Iris pigment epithelial cell (primary cell): ENCODE measurements around the gene AQP5.
A peak's percentile ranks its signal among the peaks of the same experiment; 100 is the strongest.
"Not testable (repeated sequence)": the region's sequence is repeated elsewhere in the genome, so short reads cannot be mapped to it uniquely, and the experiment has no call there.

Experiments
- DNase-seq: peaks from one replicate; pipeline ENCODE4 v3.0.0-alpha.2; 2011; ENCODE audit warnings: low read depth

Gene AQP5

GRCh38 chr12:49980501-49981349, 19.1 kb downstream of the AQP5 start:
- DNase-seq: no peak

GRCh38 chr12:49982246-49983087, 20.8 kb downstream of the AQP5 start:
- peak; percentile 41 for DNase-seq

GRCh38 chr12:49983892-49984291, 22.2 kb downstream of the AQP5 start:
- peak; percentile 89 for DNase-seq

GRCh38 chr12:49984476-49985359, 23.0 kb downstream of the AQP5 start:
- no peak for DNase-seq

GRCh38 chr12:49985981-49986380, 24.3 kb downstream of the AQP5 start:
- DNase-seq: peak; percentile 40

GRCh38 chr12:49986476-49986875, 24.8 kb downstream of the AQP5 start:
- DNase-seq: not testable (repeated sequence)

- DNase-seq: no peak
Observed at GRCh38 chr12:49987625-49988303, 26.1 kb downstream of the AQP5 start.

GRCh38 chr12:49989400-49989799, 27.7 kb downstream of the AQP5 start:
- DNase-seq: not testable (repeated sequence)

- DNase-seq: peak; percentile 77
Observed at GRCh38 chr12:49990273-49990672, 28.6 kb downstream of the AQP5 start.

GRCh38 chr12:49998453-49998852, 36.8 kb downstream of the AQP5 start:
- no peak for DNase-seq

- DNase-seq: peak; percentile 41
Observed at GRCh38 chr12:50003595-50003994, 41.9 kb downstream of the AQP5 start.

GRCh38 chr12:50004696-50005095, 43.0 kb downstream of the AQP5 start:
- no peak for DNase-seq

- DNase-seq: no peak
Observed at GRCh38 chr12:50005175-50005574, 43.5 kb downstream of the AQP5 start.

- no peak for DNase-seq
Observed at GRCh38 chr12:50006280-50006679, 44.6 kb downstream of the AQP5 start.

GRCh38 chr12:50006754-50007442, 45.2 kb downstream of the AQP5 start:
- DNase-seq: peak; percentile 31

GRCh38 chr12:50013361-50014147, 51.9 kb downstream of the AQP5 start:
- DNase-seq: no peak

- no peak for DNase-seq
Observed at GRCh38 chr12:50014342-50014741, 52.7 kb downstream of the AQP5 start.
